Activated CD4-positive, alpha-beta T cell treated with anti-CD3 and anti-CD28 coated beads, Interleukin-2, amount 50 U/mL, for 4 hours (primary cell): Measurements from ENCODE around the gene FGF12.

Experiments
- DNase-seq, 2 experiments: peaks; one replicate each; pipeline ENCODE4 v3.0.0-alpha.2; 2020

FGF12 gene

GRCh38 chr3:192326656-192327055 is 400.7 kb downstream of the FGF12 start:
- DNase-seq: no peak

GRCh38 chr3:192317564-192317963 is 409.8 kb downstream of the FGF12 start:
- DNase-seq: no peak

GRCh38 chr3:192313605-192314004 is 413.7 kb downstream of the FGF12 start:
- no peak for DNase-seq

DNA sequence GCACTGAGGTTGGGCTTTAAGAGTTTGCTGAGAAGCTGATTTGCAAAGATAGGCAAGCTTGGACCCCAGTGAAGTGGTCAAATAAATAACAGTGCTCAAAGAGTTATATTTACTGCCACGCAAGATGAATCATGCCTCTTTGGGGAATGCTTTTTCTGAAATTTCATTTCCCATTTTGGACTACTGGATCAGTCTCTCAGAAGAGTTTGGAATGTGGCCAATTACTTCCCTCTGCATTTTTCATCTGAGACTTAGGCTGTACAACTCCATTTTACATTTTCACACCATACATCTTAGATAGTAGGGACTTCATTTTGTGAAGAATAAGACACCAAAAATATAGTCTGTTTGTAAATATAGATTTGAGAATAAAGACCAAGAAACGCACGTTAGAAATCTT is 419.7 kb downstream of the FGF12 start:
- no peak for DNase-seq

- no peak for DNase-seq
Observed at GRCh38 chr3:192303235-192303634, 424.1 kb downstream of the FGF12 start.

- DNase-seq: no peak
Observed at GRCh38 chr3:192302721-192303120, 424.6 kb downstream of the FGF12 start.

DNA sequence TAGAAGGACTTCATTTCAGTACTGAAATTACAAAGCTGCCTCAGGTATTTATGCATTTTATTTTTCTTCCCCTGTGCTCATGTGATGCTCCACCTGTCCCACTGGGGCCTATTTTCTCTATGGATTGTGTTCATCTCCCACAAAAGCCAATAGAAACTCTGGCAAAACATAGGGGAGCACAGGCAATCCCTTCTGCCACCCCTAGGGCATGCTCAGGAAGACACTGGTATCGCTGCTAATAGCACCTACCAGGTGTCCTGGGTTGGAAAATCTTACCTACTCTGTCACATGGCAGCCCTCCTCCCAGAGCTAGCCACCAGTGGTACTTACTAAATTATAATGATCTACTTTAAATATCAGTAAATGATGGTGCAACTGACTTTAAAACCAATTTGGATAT is 427.4 kb downstream of the FGF12 start:
- DNase-seq: no peak

GRCh38 chr3:192296845-192297244 is 430.5 kb downstream of the FGF12 start:
- no peak for DNase-seq

- no peak for DNase-seq
Observed at GRCh38 chr3:192284443-192285072, 442.8 kb downstream of the FGF12 start.

- no peak for DNase-seq
Observed at GRCh38 chr3:192281207-192281880, 446.0 kb downstream of the FGF12 start.

GRCh38 chr3:192279664-192280063 is 447.7 kb downstream of the FGF12 start:
- no peak for DNase-seq

DNA sequence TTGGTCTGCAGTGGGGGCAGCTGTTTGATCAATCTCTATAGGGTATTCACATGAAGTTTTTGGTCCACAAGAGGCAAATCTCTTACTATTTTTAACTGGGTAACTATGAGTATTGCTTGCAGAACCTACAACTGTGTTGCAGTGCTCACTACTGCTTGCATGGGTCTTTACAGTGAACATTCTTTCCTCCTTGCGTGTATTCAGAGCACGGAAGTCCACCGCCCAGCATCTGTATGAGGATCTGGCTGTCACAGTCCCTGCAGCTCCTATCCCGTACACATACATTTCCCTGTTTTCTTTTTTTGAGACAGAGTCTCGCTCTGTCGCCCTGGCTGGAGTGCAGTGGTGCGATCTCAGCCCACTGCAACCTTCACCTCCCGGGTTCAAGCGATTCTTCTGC is 449.9 kb downstream of the FGF12 start:
- DNase-seq: no peak

DNA sequence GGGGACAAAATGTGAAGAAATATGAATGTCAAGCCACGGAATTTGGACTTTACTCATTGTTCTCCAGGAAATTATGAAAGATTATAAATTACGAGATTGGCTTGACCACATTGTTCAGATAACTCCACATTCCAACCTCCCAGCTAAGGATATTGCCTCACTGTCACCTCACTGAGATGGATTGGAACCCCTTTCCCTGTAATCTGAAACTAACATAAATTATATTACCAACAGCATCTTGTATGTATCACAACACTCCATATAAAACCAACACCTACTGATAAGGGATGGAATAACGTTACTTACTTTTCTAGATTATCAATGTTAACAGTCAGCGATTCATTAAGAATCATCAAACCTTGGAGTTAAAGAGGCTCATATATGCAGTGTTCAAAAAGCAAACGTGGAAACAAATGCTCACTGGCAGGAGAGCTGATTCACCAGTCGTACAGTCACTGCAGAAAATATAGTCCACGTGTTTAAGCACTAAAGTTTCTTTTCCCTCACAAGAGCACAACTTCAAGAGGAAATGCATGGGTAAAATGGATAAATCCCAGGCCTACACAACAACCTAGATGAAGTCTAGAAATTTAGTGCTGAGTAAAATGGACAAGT is 451.5 kb downstream of the FGF12 start:
- DNase-seq: no peak

DNA sequence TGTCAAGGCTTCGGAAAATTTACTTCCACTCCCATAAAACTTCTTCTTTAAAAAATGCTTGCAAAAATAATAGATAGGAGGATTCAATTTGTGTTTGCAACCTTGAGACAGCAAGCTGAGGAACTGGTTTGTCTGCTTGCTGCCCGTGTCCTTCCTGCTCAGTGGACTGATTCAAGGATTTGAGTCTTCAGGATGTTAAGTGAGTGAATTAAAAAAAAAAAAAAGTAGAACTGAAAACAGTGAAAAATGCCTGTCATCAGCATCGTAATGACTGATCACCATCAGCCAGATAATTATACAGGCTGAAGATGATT is 453.7 kb downstream of the FGF12 start:
- DNase-seq: no peak

DNA sequence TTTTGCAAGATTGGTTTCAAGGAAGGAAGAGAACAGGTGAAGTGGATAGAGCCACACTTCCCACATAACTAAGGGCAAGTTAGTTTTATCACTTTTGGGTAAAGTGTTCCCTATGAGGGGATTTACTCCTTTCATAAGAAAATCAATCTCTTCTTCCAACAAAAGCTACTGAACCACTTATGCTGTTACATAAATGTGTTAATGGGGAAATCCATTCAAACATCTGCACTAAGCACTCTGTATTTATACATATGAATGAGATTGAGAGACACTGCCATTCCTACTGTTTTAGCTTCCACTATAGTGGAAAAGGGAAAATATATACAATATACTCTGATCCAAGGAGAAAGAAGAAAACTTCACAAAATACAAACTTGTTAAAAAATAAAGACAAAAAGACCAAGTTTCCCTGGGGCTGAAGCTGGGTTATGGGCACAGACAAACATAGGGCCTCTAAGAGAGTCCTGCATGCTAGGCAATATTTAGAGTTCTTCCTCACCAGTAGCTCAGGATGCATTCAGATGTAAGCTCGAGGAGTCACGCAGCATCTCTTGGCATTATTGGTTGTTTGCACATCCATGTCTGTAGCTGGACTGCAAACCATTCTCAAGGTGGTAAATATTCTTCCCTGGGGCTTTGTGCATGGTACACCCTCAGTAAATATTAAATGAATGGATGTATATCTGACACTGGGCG is 454.2 kb downstream of the FGF12 start:
- DNase-seq: no peak

DNA sequence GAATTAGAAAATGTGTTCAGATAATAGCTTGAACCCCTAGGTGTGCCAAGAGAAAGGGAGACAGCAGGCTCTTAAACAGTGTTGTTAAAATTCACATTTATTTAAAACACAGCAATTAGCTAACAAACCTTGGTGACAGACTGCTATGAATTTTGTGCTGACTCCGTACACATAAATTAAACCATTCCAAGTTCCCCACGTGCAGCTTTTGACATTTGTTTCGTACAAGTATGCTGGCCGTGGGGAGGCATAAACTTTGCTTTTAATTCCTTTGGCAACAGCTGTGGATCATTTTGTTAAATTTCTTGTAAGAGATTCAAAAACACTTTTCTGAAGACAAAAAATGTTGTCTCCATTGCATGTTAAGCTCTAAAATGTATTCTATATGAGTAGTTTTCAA is 465.3 kb downstream of the FGF12 start:
- no peak for DNase-seq

DNA sequence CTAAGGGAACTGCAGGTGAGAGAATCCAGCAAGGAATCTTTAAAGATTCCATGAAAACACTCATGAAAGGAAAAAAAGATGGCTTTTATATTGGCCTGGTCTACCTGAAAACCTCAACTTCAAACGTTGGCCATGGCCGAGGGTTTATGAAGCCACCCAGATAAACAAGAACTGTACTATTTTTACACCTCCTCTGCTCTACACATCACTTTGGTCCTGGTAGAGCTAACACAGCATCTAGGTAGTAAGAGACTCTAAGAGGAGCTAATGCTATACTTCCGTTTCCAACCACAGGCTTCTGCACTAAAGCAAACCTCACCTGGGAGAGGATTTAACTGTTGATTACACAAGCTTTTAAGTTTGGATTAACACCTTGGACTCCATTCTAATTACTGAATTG is 466.2 kb downstream of the FGF12 start:
- no peak for DNase-seq

DNA sequence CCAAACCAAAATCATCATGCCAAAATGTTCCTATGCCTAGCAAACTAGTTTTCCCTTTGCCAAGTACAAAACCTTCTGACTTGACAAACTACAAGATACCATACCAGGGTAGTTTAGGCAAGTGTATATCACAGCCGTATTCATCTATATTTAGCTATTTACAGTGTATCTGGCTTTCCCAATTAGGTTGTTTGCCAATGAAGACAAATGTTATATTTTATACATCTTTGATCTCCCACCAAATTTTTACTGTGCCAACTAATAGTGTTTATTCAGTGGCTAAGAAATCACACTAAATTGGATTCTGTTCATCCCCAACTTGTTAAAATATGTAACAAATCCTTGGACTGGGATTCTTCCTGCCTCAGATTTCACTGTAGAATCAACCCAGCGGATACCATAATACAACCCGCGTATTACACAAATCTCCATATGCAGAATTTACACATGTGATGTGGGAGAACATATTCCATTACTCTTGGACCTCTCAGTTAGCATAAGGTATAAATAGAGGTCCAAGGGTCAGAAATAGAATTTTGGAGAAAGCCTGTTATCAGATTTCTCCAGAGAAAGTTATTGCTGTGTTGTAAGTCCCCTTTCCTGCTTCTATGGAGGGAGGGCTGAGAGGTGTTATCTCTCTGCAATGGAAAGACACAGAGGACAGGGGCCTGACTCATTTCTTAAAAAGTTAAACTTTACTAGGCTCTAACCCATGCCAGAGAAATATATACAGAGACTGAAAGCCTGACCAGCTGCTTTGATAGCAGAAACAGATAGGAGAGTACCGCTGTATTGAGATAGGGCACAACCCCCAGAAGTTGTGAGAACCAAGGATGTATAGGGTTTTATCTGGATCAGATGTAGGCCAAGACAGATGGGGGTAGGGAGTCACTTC is 467.0 kb downstream of the FGF12 start:
- DNase-seq: no peak

DNA sequence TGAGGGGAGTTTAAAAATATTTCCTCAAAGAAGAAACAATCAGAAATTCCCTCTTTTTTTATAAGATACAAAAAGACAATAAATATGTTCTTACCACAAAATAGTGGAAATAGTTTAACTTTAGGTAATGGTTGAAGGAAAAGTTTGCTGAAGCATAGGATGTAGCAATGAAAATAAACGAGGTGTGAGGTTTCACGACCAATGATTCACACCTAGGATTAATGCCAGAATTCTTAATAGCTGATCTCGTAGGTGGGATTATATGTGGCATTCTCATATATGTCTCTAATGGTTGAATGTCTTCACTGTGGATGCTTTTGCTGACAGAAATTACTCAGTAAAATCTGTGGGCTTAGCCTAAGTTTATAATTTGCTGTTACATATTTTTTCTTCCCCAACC is 467.7 kb downstream of the FGF12 start:
- DNase-seq: no peak

- no peak for DNase-seq
Observed at GRCh38 chr3:192258721-192259120, 468.6 kb downstream of the FGF12 start.

DNA sequence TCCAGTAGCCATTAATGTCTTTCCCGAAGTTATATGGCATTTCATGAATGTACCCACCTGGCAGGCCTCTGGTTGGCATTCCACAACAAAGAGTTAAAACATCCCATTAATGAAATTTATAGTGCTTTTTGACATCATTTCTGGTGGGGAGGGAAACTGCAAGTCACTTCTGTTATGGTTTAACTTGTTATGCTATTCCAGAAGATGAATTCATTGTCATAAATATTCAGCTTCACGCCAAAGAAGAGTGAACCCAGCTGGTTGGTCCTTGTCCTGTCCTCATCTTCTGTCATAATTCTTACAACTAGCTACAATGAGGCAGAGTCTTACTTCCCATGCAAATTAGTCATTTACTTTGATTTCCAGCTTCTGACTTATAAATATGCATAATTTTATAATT is 471.5 kb downstream of the FGF12 start:
- no peak for DNase-seq

DNA sequence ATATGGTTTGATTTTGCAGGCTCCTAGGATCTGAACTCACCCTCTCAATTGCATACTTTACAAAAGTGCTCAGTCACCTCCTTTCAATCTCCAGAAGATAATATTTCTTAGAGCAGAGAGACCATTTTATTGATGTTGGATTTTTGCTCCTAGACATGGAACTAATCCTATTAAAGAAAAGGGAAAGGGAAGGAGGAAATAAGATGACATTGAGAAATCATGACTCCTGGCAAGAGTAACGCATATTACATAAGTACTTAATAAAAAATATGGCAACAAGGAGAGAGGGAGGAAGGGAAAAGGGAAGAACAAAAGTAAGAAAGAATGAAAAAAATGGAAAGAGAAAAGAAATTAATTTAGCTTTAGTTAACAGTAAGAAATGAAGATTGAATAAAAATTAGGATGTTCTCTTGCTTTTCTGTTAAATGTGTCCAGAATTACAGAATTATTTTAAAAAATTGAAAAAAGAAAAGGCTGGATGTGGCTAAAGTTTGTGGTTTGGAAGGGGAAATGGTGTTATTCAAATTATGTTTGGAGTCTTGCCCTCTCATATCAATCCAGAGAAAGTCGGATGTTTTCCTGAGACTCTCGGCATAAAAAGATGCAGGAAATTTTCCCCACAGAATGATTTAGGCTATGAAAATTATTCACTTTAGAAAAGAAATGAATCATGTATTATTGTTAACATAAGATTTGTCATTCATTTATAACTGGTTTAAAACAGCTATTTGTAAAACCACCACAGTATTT is 474.0 kb downstream of the FGF12 start:
- DNase-seq: no peak
